ENCODE data around the gene FOS.

The FOS gene

DNA sequence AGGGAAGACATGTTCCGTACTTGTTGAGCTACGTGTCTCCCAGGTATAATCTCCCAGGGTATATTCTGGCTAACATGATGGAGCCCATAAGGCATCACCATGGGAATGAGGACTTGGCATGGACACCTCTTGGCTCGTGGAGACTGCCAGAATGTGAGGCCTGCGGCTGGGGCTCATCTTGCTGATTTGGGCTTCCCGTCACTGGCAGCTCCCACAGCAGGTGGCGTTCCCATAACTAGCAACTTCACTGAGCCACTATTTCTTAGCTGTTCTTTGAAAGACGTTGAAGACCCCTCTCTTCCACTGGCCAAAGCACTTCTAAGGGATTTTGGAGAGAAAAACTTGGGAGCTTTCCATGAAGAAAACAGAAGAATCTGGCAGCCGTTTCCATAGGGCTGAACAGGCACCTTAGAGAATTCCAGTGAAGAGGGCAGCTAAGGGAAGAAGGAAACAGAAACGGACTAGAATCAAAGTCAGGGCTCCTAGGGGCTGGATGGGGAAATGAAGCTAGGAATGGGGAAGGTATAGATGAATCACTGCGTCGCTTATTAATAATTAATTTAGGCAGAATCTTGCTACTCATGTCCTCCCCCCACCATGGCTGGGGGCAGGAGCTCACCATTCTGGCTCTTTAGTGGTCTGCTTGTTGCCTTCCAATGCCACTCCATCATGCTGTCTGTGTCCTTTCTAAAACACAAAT, 39.7 kb upstream of the FOS start:
- Histone ChIP-seq H3K4me1 (ENCODE audit: control insufficient read depth, insufficient read depth, low read length) (peaks cover 7% of the 10 kb centered on the region; the same call in 1 of the 2 replicates), H3K9me3 (ENCODE audit: control insufficient read depth, insufficient read depth, low read depth, low read length) (no peaks in the 10 kb centered on the region), H3K36me3 (ENCODE audit: control insufficient read depth, insufficient read depth, low read length) (no peaks in the 10 kb centered on the region), H3K27ac (ENCODE audit: low read depth, low read length) (no peak overlapping the region), H3K27me3 (ENCODE audit: control insufficient read depth, insufficient read depth, low read length) (no peaks in the 10 kb centered on the region), H3K9ac (ENCODE audit: low read length) (no peak overlapping the region), H3K4me3 (ENCODE audit: low read depth, low read length) (no peak overlapping the region)

DNA sequence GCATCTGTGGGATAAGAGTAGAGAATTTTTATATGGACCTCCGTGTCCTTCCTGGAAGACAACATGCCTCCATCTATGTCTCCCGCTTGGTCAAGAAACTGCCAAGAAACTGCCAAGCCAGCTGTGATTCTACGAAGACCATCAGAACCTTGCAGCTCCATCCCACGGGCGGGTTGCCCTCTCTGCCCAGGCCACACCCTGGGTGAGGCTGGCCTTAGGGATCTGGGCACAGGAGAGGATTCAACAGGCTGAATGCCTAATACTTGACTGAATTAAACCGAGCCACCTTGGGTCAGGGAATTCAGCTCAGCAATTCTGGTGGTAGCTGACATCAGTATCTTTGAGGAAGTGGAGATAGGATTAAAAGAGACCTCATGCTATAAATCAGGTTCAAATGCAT, 37.8 kb upstream of the FOS start:
- Histone ChIP-seq H3K9ac (ENCODE audit: low read length) (no peak overlapping the region), H3K27me3 (ENCODE audit: control insufficient read depth, insufficient read depth, low read length) (no peaks in the 10 kb centered on the region), H3K4me3 (ENCODE audit: low read depth, low read length) (no peak overlapping the region), H3K4me1 (ENCODE audit: control insufficient read depth, insufficient read depth, low read length) (peaks cover 7% of the 10 kb centered on the region; the same call in 1 of the 2 replicates), H3K27ac (ENCODE audit: low read depth, low read length) (no peak overlapping the region), H3K36me3 (ENCODE audit: control insufficient read depth, insufficient read depth, low read length) (no peaks in the 10 kb centered on the region), H3K9me3 (ENCODE audit: control insufficient read depth, insufficient read depth, low read depth, low read length) (no peaks in the 10 kb centered on the region)

DNA sequence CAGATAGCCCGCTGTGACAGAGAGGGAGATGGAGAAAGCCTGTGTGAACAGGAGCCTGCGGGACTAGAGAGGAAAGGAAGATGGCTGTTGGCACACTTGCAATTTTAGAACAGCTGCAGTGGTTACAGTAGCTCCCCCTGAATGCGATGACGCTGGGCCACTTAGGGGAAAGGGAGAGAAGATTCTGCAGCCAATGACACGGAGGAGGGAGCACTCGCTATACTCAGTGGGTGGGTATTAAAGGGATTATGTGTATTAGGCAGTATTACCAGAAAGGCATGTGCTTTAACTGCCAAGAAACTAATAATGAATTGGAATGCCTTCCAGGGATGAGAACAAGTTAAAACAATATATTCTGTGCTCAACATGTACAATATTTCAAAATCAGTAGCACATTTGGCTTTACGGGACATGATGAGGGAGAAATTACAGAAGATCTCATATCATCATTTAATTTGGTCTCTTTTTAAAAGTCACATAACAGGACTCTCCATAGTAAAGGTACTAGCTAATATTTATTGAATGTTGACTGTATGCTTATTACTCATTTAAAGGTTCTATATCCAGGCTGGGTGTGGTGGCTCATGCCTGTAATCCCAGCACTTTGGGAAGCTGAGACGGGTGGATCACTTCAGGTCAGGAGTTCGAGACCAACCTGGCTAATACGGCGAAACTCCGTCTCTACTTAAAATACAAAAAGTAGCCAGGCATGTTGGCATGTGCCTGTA, 35.9 kb upstream of the FOS start:
- H3K9me3 ChIP-seq (ENCODE audit: control insufficient read depth, insufficient read depth, low read depth, low read length) = no peaks in the 10 kb centered on the region
- no peak overlapping the region for H3K27ac ChIP-seq (ENCODE audit: low read depth, low read length)
- H3K27me3 ChIP-seq (ENCODE audit: control insufficient read depth, insufficient read depth, low read length) = no peaks in the 10 kb centered on the region
- H3K9ac ChIP-seq (ENCODE audit: low read length) = no peak overlapping the region
- peaks cover 13% of the 10 kb centered on the region for H3K4me1 ChIP-seq (ENCODE audit: control insufficient read depth, insufficient read depth, low read length)
- no peak overlapping the region for H3K4me3 ChIP-seq (ENCODE audit: low read depth, low read length)
- H3K36me3 ChIP-seq (ENCODE audit: control insufficient read depth, insufficient read depth, low read length) = no peaks in the 10 kb centered on the region

DNA sequence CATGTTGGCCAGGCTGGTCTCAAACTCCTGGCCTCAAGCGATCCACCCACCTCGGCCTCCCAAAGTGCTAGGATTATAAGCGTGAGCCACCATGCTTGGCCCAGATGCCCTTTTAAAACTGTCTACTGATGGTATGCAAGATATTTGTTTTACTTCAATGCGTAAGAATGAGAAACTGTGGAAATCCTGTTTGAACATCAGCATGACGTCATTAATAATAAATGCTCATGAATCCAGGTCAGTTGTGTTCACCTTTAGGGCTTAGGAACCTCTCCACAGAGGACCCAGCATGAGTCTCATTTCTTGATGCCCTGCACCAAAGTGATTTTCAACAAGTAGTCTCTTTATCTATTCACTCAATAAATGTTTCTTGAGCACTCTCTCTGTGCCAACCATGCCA, 34.5 kb upstream of the FOS start:
- Histone ChIP-seq H3K4me3 (ENCODE audit: low read depth, low read length) (no peak overlapping the region), H3K27me3 (ENCODE audit: control insufficient read depth, insufficient read depth, low read length) (no peaks in the 10 kb centered on the region), H3K9me3 (ENCODE audit: control insufficient read depth, insufficient read depth, low read depth, low read length) (no peaks in the 10 kb centered on the region), H3K36me3 (ENCODE audit: control insufficient read depth, insufficient read depth, low read length) (no peaks in the 10 kb centered on the region), H3K27ac (ENCODE audit: low read depth, low read length) (no peak overlapping the region), H3K9ac (ENCODE audit: low read length) (no peak overlapping the region), H3K4me1 (ENCODE audit: control insufficient read depth, insufficient read depth, low read length) (peaks cover 17% of the 10 kb centered on the region)

DNA sequence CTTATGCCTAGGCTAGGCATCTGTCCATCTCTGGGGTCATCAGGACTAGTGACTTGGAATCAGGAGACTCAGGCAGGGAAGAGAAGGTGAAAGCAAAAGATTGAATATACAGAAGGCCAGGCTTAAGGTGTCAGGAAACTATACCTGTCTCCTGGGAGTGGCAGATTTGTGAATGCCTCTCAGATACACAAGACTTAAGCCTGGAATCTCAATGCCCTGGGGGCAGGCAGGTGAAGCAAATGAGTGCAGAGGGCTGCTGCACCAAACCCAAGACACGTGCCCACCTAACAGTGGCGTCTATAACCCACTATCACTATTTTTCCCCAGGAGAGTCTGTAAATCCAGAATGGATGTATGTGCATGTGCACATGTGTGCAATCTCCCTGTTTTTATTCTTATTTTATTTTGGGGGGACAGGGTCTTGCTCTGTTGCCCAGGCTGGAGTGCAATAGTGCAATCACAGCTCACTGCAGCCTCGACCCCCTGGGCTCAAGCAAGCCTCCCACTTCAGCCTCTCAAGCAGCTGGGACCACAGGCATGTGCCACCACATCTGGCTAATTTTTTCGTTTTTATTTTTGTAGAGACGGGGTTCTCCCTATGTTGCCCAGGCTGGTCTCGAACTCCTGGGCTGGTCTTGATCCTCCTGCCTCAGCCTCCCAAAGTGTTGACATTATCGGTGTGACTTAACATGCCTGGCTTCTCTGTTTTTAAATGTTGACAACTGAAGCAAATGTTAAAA, 31.9 kb upstream of the FOS start:
- no peak overlapping the region for H3K9ac ChIP-seq (ENCODE audit: low read length)
- no peak overlapping the region for H3K27ac ChIP-seq (ENCODE audit: low read depth, low read length)
- no peaks in the 10 kb centered on the region for H3K36me3 ChIP-seq (ENCODE audit: control insufficient read depth, insufficient read depth, low read length)
- H3K27me3 ChIP-seq (ENCODE audit: control insufficient read depth, insufficient read depth, low read length) = no peaks in the 10 kb centered on the region
- H3K9me3 ChIP-seq (ENCODE audit: control insufficient read depth, insufficient read depth, low read depth, low read length) = no peaks in the 10 kb centered on the region
- H3K4me1 ChIP-seq (ENCODE audit: control insufficient read depth, insufficient read depth, low read length) = peaks cover 24% of the 10 kb centered on the region
- no peak overlapping the region for H3K4me3 ChIP-seq (ENCODE audit: low read depth, low read length)

DNA sequence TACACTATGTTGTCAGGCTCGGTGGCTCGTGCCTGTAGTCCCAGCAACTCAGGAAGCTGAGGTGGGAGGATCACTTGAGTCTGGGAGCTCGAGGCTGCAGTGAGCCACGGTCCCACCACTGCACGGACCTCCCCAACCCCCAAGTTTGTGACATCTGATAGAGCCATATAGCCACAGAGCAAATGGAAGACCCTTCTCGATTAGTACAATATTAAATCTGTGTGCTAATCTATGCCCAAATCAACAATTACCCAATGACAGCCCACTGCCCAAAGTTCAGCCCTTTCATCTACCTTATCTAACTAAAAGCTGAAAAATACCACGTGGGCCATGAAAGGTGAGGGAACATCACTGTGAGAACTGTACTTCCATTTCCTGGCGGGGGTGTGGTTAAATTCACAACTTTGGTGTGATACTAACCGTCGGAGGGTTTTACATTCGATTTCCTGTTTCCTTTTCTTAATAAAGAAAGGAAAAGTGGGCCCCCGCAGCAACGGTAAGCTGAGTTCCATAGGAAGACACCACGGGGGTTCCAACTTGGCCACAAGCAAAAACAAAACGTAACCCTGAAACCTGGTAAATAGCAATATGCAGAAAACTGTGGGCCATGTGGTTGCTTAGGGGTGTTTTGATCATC, 31.2 kb upstream of the FOS start:
- no peak overlapping the region for H3K9ac ChIP-seq (ENCODE audit: low read length)
- H3K27me3 ChIP-seq (ENCODE audit: control insufficient read depth, insufficient read depth, low read length) = no peaks in the 10 kb centered on the region
- H3K9me3 ChIP-seq (ENCODE audit: control insufficient read depth, insufficient read depth, low read depth, low read length) = no peaks in the 10 kb centered on the region
- peaks cover 24% of the 10 kb centered on the region for H3K4me1 ChIP-seq (ENCODE audit: control insufficient read depth, insufficient read depth, low read length)
- H3K36me3 ChIP-seq (ENCODE audit: control insufficient read depth, insufficient read depth, low read length) = no peaks in the 10 kb centered on the region
- H3K27ac ChIP-seq (ENCODE audit: low read depth, low read length) = no peak overlapping the region
- H3K4me3 ChIP-seq (ENCODE audit: low read depth, low read length) = no peak overlapping the region

DNA sequence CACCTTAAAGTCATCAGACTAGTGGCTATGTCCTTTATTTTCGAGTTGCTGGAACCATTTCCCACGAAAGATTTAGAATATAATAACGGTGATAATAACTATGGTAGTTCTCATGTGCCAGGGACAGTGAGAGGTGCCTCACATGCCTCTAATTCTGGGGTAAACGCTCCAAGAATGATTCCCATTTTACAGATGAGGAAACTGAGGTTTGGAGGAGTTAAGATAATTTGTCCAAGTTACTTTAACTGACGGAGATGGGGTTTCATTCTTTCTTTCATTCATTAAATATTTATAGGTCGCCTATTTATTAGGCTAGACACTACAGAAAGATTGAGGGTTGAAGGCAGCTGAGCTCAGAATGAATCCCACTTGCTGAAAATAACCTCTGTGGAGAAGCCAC, 30.7 kb upstream of the FOS start:
- Histone ChIP-seq H3K27me3 (ENCODE audit: control insufficient read depth, insufficient read depth, low read length) (no peaks in the 10 kb centered on the region), H3K27ac (ENCODE audit: low read depth, low read length) (no peak overlapping the region), H3K9ac (ENCODE audit: low read length) (no peak overlapping the region), H3K4me3 (ENCODE audit: low read depth, low read length) (no peak overlapping the region), H3K9me3 (ENCODE audit: control insufficient read depth, insufficient read depth, low read depth, low read length) (no peaks in the 10 kb centered on the region), H3K4me1 (ENCODE audit: control insufficient read depth, insufficient read depth, low read length) (peaks cover 24% of the 10 kb centered on the region), H3K36me3 (ENCODE audit: control insufficient read depth, insufficient read depth, low read length) (no peaks in the 10 kb centered on the region)

DNA sequence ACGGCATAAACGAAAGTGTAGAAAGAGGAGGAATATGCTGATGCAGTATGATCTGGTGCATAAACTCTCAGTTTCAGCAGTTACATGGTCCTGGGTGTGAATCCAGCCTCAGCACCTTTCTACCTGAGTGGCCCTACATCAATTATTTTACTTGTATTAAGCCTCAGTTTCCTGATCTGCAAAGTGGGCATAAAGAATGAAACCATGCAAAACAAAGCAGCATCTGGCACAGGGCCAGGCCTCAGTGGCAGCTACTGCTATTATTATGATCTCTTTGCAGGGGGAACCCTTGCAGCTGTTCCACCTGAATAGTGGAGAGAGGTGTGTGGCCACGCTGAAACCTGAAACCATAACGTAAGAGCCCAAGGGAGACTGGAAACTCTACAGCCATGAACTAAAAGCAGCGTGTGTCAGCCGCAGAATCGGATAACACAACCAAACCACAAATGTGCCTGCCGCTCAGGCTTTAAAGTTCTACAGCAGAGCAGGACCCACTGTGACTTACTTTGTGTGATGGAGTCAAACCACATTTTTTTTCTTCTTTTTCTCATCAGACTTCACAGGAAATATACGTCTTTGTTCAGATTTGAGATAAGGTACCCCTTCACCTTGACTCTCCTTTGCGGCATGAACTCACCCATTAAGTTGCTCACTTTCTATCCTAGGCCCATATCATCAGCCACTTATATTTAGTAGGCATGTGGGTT, 29.2 kb upstream of the FOS start:
- Histone ChIP-seq H3K9me3 (ENCODE audit: control insufficient read depth, insufficient read depth, low read depth, low read length) (no peaks in the 10 kb centered on the region), H3K9ac (ENCODE audit: low read length) (no peak overlapping the region), H3K4me3 (ENCODE audit: low read depth, low read length) (no peak overlapping the region), H3K36me3 (ENCODE audit: control insufficient read depth, insufficient read depth, low read length) (no peaks in the 10 kb centered on the region), H3K27ac (ENCODE audit: low read depth, low read length) (no peak overlapping the region), H3K4me1 (ENCODE audit: control insufficient read depth, insufficient read depth, low read length) (peaks cover 24% of the 10 kb centered on the region), H3K27me3 (ENCODE audit: control insufficient read depth, insufficient read depth, low read length) (no peaks in the 10 kb centered on the region)

DNA sequence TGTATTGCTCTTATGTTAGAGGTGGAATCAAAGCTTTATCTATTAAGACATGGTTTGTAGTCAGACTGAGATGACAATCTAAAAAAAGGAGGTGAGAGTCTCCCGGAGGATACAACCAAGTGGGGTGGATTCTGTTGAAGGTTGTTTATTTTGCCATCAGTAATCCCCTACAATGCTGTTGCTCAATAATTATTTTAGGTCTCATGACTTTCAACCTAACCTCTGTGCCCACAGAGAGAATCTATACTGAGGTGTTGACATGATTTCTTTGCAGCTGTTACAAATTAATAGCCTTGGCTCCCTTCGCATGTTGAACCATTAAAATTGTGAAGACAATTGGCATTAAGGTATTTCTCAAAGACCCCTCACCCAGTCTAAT, 28.7 kb upstream of the FOS start:
- H3K9me3 ChIP-seq (ENCODE audit: control insufficient read depth, insufficient read depth, low read depth, low read length) = no peaks in the 10 kb centered on the region
- H3K27me3 ChIP-seq (ENCODE audit: control insufficient read depth, insufficient read depth, low read length) = no peaks in the 10 kb centered on the region
- no peak overlapping the region for H3K9ac ChIP-seq (ENCODE audit: low read length)
- no peak overlapping the region for H3K27ac ChIP-seq (ENCODE audit: low read depth, low read length)
- no peak overlapping the region for H3K4me3 ChIP-seq (ENCODE audit: low read depth, low read length)
- H3K36me3 ChIP-seq (ENCODE audit: control insufficient read depth, insufficient read depth, low read length) = no peaks in the 10 kb centered on the region
- peaks cover 29% of the 10 kb centered on the region for H3K4me1 ChIP-seq (ENCODE audit: control insufficient read depth, insufficient read depth, low read length)

DNA sequence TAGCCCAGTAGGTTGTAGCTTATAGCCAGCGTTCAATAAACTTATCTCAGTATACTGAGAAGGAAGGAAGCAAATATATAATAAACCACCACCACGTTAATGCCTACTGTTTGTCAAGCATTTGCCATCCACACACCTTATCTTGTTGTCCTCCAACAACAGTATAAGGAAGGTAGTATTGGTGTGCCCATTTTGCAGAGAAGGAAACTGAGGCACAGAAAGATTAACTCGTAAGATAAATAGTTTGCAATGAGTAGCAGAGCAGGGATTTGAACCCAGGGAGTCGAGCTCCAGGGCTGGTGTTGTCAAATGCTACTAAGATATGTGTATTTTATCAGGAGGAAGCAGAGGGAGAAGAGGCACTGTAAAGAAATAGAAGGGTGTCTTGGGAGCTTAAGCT, 27.8 kb upstream of the FOS start:
- Histone ChIP-seq H3K4me1 (ENCODE audit: control insufficient read depth, insufficient read depth, low read length) (peaks cover 36% of the 10 kb centered on the region), H3K27me3 (ENCODE audit: control insufficient read depth, insufficient read depth, low read length) (no peaks in the 10 kb centered on the region), H3K27ac (ENCODE audit: low read depth, low read length) (no peak overlapping the region), H3K9ac (ENCODE audit: low read length) (no peak overlapping the region), H3K4me3 (ENCODE audit: low read depth, low read length) (no peak overlapping the region), H3K36me3 (ENCODE audit: control insufficient read depth, insufficient read depth, low read length) (no peaks in the 10 kb centered on the region), H3K9me3 (ENCODE audit: control insufficient read depth, insufficient read depth, low read depth, low read length) (no peaks in the 10 kb centered on the region)
